Fibroblast of skin of left quadriceps (primary cell): ENCODE data around the gene RIPPLY3.
"Not testable (repeated sequence)": the region's sequence is repeated elsewhere in the genome, so short reads cannot be mapped to it uniquely, and the experiment has no call there.

ENCODE experiments used
- DNase-seq, 2 experiments: peaks; one replicate each; pipeline ENCODE4 v3.0.0-alpha.2; 2013; ENCODE audit warnings: low read depth in 2 of 2

RIPPLY3 gene

DNA sequence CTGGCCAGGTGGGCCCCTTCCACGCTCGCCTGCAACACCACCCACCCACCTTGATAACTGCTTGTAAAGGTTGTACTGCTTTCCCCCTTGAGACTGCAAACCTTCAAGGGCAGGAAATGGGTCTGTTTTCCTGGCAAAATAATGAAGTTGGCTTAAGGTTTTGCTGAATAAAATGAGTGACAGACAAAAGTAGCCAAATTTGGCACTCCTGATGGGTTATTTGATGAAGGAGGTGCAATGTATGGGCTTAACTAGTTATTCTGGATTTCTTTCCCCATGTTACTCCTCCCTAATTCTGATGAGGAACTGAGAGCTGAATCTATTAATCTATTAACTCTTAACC is 25.5 kb upstream of the RIPPLY3 start:
- no peak for DNase-seq

GRCh38 chr21:36981977-36982700 is 24.4 kb upstream of the RIPPLY3 start:
- no peak for DNase-seq

- no peak for DNase-seq
Measured at GRCh38 chr21:36985751-36986594, 20.5 kb upstream of the RIPPLY3 start.

- DNase-seq, result no peak
Measured at GRCh38 chr21:36987845-36988244, 18.7 kb upstream of the RIPPLY3 start.

DNA sequence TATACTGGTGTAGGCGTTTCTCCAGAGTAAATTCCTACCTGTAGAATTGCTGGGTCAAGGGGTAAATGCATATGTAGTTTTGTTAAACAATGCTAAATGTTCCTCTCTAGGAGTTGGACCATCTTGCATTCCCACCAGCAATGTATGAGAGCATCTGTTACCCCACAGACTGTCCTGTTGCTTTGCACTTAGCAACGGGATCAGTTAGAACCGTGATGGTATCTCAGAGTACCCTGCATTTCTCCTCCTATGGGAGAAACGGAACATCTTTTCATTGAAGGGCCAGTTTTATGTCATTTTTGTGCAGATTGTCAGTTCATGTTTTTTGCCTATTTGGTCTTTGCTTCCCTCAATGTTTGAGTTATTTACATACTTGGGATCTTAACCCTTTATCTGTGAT is 18.0 kb upstream of the RIPPLY3 start:
- no peak for DNase-seq

DNA sequence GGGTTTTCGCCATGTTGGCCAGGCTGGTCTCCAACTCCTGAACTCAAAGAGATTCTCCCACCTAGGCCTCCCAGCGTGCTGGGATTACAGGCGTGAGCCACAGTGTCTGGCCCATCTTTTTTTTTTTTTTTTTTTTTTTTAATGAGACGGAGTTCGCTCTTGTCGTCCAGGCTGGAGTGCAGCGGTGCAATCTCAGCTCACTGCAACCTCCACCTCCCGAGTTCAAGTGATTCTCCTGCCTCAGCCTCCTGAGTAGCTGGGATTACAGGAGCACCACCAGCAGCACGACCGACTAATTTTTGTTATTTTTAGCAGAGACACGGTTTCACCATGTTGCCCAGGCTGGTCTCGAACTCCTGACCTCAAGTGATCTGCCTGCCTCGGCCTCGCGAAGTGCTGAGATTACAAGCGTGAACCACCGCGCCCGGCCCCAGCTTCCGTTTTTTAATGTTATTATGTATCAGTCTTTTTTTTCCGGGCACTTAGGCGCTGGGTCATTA is 17.3 kb upstream of the RIPPLY3 start:
- DNase-seq, result not testable (repeated sequence)

DNA sequence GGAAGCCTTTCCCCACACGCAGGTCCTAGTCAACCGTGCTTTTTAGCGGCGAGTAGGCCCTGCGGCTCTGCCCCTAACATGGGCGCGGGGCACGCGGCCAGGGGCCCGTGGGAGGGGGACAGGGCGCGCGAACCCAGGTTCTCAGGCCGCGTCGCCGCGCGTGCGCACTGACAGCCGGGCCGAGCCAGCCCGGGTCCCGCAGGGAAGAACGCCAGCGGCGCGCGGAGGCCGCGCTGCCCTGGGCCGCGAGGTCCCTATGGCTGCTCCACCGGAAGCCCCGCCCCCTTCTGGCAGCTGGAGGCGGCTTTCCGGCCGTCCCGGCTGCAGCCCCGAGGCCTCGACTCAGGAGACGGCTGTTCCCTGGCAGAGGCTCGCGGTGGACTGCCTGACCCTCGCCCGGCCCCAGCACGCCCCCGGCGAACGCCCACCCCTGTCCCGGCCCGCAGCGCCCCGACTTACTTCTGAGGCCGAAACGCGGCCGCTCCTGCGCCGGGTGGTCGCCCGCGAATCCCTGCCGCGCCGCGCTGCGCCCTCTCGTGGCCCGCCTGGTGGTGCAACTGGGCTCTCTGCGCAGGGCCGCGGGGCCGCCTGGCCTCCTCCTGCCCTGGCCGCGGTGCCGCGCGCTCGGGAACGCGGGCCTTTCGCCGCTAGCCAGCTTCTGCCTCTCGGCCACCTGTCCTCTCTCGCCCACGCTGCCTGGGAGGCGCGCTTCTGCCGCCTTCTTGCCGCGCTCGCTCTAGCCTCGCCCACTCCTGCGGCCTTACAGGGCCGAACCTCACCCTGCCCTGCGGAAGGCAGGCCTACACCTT is 16.6 kb upstream of the RIPPLY3 start:
- peak; percentile 76 to 80 for DNase-seq

GRCh38 chr21:36990508-36991205 is 15.8 kb upstream of the RIPPLY3 start:
- no peak for DNase-seq

DNA sequence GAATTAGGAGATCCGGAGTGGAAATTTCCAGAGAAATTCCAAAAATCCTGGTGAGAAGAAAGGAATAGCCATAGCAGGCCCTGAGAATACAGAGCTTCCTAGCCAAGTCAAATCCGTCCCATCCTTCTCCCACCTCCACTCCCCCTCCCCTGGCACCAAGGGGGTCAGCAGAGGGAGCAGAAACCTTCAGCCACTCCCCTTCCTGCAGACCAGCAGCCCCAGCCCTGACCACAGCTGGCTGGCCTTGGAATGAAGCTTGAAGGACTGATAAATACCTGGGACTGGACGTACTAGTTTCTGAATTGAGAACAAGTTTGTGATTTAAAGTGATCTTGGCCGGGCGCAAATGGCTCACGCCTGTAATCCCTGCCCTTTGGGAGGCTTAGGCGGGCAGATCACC is 13.8 kb upstream of the RIPPLY3 start:
- no peak for DNase-seq

DNA sequence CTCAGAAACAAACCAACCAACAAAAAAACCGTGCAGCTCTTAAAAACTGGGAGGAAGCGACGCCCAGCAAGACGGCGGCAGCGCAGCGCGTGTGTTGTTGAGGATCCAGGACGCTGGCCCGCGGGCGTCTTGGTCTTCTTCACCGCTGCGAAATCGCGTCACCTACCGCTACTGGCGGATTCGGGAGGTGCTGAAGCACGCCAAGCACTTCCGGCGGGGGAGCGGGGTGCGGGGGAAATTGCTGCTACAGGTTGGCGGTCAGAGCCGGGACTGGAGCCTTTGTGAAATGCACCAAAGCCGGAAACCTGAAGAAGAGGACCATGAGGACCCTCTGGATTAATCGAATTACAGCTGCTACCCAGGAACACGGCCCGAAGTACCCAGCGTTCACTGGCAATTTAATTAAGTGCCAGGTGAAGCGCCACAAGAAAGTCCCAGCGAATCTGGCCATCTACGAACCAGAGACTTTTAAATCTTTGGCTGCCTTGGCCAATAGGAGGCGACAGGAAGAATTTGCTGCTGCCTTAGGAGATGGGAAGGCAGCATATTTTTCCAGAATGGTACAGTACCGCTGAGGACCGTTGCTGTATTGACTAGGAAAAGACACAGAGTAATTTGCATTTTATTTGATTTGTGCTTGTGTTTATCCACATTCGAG is 11.9 kb upstream of the RIPPLY3 start:
- no peak for DNase-seq

DNA sequence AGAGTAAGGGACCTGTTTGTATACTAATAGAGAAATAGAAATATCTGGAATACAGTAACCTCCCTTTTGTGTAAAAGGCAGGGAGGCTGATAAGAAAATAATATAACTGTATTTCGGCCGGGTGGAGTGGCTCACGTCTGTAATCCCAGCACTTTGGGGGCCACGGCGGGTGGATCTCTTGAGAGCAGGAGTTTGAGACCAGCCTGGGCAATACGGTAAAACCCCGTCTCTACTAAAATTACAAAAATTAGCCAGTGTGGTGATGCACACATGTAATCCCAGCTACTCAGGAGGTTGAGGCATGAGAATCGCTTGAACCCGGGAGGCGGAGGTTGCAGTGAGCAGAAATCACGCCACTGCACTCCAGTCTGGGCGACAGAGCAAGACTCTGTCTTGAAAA is 11.2 kb upstream of the RIPPLY3 start:
- DNase-seq, result not testable (repeated sequence)

DNA sequence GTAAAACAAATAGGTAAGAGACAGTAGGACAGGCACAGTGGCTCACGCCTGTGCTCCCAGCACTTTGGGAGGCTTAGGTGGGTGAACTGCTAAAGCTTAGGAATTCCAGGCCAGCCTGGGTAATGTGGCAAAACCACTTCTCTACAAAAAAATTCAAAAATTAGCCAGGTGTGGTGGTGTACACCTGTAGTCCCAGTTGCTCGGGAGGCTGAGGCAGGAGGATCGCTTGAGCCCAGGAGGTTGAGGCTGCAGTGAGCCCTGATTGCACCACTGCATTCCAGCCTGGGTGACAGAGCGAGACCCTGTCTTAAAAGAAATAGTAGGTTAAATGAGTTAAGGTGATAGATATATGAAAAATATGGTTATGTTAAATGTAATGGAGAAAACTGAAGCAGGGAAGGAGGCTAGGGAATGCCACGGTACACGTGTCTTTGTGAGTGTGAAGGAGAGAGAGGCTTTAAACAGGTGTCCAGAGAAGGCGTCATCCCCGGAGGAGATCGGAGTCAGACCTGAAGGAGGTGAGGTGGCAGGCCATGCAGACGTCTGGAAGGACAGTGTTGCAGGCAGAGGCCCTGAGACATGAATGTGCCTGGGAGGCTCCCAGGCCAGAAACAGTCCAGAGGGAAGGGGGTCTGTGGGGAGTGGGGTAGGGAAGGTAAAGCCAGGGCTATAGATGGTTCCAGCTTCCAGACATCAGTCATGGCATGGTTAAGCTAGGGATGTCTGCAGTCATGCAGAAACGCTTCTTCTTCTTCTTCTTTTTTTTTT is 7.2 kb upstream of the RIPPLY3 start:
- no peak for DNase-seq

DNA sequence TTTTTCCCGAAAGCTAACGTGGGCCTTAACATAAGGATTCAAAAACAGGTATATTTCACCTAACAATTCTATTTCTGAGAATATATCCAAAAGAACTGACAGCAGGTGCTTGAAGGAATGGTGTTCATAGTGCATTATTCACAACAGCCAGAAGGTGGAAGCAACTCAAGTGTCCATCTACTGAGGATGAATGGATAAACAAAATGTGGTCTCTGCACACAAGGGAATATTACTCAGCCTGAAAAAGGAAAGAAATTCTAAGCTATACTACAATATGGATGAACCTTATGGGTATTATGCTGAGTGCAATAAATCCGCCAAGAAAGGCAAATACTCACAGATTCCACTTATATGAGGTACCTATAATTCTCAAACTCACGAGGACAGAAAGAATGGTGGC is 6.1 kb upstream of the RIPPLY3 start:
- no peak for DNase-seq

- DNase-seq, result no peak
Measured at GRCh38 chr21:37001441-37001840, 5.1 kb upstream of the RIPPLY3 start.

DNA sequence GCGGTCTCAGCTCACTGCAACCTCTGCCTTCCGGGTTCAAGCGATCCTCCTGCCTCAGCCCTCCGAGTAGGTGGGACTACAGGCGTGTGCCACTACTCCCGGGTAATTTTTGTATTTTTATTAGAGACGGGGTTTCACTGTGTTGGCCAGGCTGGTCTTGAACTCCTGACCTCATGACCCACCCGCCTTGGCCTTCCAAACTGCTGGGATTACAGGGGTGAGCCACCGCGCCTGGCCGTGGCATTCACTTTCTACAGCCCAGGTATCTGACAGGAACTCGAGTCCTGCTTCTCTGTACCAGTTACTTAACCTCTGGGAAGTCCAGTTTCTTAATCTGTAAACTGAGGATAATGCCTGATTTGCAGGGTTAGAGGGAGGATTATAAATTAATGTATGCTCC is 3.7 kb upstream of the RIPPLY3 start:
- DNase-seq, result not testable (repeated sequence)

DNA sequence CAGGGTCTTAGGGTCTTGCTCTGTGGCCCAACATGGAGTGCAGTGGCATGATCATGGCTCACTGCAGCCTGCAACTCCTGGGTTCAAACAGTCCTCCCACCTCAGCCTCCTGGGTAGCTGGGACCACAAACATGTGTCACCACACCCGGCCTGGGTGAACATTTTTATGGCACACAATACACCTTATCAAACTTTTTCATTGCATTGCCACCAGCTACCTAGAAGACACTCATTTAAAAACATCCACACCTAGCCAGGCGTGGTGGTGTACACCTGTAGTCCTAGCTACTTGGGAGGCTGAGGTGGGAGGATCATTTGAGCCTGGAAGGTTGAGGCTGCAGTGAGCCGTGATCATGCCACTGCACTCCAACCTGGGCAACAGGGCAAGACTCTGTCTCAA is 2.6 kb upstream of the RIPPLY3 start:
- not testable (repeated sequence) for DNase-seq

DNA sequence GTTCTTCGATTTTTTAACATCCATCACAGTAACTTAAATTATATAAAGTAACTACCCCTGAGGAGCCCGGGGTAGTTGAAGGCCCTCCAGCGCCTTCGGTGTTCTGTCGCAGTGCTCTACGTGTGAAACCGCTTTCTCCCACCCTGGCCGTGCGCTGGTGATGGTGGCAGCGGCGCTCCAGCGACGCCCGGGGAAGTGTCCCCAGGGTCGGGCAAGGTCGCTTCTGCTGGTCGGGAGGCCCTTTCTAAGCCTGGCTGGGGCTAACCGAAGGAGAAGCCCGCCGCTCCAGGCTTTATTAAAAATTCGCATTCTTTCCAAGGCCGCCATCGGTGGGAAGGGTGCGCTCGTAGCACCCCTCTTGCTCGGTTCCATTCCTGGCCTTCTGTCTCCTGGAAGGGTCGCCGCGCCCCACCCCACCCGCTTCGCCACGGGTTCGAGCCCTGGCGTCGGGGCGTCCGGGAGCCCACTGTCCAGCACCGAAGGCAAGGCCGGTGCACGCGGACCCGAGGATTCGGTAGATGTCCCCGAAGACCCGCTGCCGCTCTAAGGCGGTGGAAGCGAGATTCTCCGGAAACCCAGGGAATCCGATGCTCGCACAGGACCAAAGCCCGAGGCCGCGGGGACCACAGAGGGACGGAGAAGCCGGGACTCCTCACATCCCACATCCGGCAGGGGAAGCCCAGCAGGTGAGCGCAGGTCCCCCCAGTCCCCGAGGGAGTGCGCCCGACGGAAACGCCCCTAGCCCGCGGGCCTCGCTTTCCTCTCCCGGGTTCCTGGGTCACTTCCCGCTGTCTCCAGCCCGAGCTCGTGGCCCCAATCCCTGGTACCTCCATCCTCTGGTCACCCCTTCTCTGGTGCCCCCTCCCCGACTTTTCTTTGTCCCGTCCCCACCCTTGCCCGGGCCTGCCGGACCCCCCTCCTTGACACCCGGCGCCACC is 685 bp upstream of the RIPPLY3 start:
- DNase-seq, result no peak

GRCh38 chr21:37008724-37009123 is 2.2 kb downstream of the RIPPLY3 start:
- no peak for DNase-seq

- peak in 1 of 2 experiments; percentile 44 for DNase-seq
Measured at GRCh38 chr21:37009740-37010341, 3.3 kb downstream of the RIPPLY3 start.
